Activated CD4-positive, alpha-beta T cell treated with anti-CD3 and anti-CD28 coated beads, Interleukin-2, Interleukin-4, amounts not matched to agents 100 ng/mL and 50 ng/mL, durations not matched to agents 16 hours and 8 hours (primary cell): Measurements from ENCODE around the gene RIN3.

Experiments
- DNase-seq: peaks from one replicate; pipeline ENCODE4 v3.0.0-alpha.2; 2020; ENCODE audit warnings: low spot score

RIN3 gene, protein sequence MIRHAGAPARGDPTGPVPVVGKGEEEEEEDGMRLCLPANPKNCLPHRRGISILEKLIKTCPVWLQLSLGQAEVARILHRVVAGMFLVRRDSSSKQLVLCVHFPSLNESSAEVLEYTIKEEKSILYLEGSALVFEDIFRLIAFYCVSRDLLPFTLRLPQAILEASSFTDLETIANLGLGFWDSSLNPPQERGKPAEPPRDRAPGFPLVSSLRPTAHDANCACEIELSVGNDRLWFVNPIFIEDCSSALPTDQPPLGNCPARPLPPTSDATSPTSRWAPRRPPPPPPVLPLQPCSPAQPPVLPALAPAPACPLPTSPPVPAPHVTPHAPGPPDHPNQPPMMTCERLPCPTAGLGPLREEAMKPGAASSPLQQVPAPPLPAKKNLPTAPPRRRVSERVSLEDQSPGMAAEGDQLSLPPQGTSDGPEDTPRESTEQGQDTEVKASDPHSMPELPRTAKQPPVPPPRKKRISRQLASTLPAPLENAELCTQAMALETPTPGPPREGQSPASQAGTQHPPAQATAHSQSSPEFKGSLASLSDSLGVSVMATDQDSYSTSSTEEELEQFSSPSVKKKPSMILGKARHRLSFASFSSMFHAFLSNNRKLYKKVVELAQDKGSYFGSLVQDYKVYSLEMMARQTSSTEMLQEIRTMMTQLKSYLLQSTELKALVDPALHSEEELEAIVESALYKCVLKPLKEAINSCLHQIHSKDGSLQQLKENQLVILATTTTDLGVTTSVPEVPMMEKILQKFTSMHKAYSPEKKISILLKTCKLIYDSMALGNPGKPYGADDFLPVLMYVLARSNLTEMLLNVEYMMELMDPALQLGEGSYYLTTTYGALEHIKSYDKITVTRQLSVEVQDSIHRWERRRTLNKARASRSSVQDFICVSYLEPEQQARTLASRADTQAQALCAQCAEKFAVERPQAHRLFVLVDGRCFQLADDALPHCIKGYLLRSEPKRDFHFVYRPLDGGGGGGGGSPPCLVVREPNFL

DNA sequence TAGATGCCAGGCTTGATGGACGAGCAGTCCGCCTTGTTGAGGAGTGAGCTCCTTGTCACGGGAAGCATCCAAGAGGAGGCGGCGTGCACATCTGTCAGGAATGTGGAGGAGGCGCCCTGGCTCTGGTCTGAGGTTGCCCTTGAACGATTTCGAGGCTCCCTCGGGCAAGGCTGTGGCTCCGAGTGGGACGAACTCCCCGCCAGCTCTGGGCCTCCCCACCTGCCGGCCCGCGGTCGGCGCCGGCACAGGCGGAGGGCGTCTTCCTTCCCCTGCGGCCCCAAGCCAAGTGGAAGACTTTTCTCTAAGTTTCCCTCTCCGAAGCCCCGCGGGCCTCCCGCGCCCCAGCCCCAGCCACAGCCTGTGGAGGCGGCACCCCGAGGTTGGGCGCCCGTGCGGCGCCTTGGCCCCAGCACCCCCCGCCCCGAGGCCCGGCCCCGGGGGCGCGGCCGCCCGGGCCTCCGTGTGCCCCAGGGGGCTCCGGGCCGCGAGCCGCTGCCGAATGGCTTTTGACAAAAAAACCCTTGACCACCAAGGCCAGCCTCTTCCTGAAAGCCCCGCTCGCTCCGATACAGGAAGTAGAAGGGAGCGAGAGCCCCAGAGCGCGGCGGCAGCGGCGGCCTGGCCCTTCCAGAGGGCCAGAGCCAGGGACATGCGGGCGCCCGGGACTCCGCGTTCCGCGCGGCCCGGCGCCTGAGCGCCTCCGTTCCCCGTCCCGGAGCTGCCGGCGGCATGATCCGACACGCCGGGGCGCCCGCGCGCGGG is at the start of gene RIN3:
TSS of gene RIN3 (plus strand) at position 578 of the 762 bp plus-strand sequence. CDS start at position 730, 152 bp downstream.
- DNase-seq = peak; percentile 28

DNA sequence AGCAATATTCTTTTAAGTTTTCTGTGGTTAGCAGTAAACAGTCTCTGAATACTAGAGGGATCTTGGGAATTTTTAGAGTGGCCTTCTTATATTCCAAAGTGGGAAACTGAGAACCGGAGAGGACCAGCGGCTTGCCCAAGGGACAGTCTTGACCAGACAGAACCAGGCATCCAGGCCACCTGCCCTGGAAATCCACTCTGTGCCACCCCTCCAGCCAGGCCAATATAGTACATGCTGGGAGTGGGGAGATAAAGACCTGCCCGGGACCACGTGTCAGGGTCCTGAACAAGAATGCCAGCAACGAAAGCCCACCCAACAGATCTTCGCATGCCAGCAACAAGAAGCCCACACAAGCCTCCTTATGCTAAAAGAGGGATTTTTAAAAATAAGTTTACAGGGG is 49.4 kb upstream of the RIN3 start:
- DNase-seq = no peak

DNA sequence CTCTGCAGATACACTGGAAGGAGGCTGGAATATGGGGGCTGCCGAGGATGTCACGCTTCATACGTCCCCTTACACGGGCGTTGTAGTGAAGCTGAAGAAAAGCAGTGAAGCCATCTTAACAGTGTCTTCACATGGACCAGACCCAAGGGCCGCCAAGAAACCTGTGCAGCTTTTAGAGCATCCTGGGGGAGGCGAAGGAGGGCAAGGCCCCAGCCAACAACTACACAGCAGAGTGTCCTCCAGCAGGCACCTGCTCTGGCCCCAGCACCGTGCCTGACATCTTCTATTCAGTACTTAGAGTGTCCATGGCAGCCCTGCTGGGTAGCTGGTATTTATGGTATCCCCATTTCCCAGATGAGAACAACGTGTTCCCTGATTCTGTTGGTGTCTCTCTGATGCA is 48.9 kb upstream of the RIN3 start:
- no peak for DNase-seq

DNA sequence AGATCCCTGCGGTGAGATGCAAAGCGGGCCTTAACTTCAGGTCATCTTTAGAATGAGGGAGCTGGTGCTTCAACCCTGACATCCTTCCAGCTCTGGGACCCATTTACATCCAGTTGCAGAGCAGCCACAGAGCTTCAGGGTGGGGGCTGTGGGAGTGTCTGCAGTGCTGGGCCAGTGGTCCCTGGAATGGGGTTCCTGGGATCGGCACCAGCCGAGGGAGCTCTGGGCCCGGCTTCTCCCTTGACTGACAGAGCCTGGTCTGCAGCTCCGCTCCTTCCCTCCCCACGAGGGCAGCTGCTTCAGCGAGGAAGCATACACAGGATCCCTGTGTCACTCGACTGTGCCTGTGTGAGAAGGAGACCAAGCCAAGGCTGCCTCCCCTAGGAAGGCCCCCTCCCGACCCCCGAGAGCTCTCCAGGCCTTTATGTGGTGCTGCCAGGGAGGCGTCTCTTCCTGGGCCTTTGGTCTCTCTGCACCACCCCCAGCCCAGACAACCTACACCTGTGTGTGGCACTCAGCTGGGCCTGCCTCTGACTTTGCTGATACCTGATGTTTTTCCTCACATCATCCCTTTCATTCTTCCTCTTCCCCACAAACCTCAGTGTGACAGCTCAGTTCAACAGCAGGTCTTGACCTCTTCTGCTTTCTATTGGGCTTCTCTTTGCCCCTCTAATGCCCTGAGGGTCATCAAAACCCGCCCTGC is 48.1 kb upstream of the RIN3 start:
- no peak for DNase-seq

DNA sequence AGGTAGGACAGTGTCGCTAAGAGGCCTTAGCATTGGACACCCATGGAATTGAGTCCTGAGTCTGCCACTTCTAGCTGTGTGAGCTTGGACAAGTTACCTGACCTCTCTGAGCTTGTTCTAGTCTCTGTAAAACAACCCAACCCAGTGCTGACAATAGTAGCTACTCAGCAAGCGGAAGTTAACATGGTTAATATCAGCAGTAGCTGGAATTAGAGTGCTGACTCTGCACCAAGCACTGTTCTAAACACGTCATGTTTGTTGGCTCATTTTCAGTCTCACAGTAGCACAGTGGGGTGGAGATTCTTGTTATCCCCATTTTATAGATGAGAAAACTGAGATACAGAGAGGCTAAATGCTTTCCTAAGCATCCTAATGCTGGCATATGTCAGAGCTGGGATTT is 47.5 kb upstream of the RIN3 start:
- no peak for DNase-seq

DNA sequence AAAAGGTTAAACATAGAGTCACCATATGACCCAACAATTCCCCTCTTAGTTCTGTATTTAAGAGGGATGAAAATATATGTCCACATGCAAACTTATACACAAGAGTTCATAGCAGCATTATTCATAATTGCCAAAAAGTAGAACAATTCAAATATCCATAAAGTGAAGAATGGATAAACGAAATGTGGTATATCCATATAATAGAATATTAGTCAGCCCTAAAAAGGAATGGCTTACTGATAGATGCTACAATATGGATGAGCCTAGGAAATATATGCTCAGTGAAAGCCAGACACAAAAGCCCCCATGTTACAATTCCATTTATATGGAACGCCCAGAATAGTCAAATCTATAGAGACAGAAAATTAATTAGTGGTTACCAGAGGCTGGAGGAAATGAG is 44.1 kb upstream of the RIN3 start:
- DNase-seq = no peak

DNA sequence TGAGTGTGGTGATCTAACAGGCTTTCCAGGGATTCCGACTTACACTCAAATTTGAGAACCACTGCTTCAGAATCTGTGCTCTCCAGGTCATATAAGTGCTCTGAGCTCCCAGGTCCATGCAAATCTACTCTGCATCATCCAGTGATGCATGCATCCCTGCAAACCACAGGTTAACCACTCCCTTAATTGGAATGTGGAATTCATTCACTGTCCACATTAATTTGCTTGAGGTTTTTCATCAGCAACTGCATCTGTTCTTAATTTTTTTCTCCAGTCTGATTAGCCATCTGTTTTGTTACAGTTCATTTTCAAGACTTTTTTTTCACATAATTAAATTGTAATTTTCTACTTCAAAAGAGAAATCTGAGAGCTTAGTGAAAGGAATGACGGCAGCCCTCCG is 43.4 kb upstream of the RIN3 start:
- no peak for DNase-seq

DNA sequence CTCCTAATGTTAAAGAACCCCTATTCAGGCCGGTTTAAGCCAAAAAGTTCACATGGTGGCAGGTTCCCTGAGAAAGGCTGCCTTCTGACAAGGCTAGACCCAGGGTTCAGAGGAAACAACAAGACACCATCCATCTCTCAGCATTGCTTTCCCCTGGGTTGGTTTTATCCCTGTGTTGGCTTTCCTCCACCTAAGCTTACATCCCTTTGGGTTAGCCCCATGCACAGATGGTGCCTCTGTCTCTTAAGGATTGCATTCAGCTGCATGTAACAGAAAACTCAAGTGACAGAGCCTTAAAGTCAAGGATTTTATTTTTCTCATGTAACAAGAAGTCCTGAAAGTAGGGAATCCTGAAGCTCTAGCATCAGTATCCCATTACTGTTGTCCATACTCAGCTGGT is 42.8 kb upstream of the RIN3 start:
- DNase-seq = no peak

DNA sequence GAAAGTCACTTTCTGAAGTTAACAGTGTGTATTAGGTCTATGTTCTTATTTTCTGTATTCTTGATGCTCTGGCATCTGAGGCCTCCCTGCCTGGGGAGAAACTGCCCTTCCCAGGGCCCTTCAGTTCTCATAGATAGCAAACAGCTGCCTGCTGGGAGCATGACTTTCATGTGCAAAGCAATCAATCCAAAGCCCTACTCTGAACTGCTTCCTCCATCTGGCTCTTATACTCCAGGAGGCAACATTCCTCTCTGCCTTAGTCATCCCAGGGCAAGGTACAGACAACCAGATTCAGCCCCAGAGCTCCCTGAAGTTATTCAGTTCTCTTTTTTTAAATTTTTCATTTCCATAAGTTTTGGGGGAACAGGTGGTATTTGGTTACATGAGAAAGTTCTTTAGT is 41.7 kb upstream of the RIN3 start:
- DNase-seq = no peak

DNA sequence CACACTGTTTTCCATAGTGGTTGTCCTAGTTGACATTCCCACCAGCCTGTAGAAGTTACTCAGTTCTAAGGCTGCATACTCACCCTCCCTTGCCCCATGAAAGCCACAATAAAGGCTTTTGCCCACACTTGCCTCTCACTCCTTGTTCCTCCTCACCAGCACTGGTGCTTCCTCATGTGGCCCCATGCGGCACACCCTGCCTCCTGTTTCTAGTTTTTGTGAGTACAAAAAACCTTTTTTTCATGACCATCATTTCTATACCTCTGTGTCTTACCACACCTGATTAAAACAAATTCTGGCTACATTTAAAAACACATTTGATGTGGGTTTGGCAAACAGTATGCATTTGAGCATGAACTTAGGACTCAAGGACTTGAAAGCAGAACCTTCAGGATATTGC is 40.7 kb upstream of the RIN3 start:
- DNase-seq = no peak

DNA sequence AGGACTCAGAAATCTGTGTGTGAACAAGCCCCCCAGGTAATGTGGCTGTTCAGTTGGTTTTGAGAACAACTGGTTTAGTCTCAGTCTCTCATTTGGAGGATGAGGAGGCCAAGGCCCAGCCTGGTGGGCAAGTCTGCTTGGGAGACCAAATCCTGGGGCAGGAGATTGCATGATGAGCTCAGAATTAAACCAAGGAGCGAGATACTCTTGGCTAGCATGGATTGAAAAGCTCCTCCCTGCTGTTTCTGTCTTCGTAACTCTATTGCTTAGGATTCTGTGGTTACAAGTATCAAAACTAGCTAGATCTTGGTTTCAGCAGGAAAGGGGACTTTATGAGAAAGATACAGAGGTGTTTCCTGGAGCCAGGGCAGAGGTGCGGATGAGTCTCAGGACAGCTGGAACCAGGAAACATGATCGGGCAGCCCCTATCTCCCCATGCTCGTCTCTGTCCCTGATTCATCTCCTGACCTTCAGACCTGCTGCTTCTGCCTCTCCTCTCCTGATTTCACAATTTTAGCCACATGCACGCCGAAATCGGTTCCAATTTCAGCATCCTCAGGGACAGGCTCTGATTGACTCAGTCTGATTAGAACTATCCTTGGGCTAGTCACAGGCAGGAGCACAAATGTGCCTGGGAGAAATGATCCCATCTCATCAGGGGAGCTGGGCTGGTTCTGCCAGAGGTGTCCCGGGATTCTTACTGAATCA is 40.2 kb upstream of the RIN3 start:
- no peak for DNase-seq

DNA sequence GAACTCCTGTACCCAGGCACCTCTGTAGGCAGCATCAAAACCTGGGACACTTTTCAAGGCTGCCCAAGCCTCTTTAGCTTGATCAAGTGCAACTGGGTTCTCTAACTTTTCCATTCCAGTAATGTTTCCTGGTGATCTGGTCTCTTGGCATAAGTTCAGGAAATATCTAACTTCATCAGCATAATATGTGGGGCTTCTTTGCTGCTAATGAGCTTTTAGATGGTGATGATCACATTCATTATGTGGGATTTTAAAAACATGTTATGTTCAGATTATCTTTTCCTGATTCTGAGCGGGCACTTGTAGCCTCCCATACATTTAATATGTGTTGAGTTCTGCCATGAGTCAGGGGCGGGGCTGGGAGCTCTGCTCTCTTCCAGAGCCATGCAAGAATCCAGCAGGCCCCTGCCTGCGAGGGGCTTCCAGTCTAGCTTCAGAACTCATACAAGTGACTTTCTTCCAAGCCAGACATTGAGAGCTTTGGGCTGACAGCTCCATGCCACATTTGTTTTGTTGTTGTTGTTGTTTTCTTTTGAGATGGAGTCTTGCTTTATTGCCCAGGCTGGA is 39.5 kb upstream of the RIN3 start:
- no peak for DNase-seq

DNA sequence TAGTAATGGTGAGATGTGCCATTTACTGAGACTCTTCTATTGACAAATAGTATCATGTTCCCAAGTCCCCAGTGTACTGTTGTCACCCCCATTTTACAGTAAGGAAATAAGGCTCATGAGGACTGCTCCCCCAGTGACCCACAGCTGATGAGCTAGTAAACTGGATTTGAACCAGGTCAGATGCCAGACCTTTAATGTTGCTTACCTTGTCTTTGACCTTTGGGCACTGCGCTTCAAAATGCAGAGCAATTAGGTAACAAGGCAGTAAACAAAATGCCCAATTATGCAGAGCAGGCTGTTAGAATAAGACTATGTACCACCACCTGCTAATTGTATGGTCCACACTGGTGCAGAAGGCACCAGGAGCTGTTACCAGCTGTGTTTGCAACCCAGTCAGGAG is 38.5 kb upstream of the RIN3 start:
- no peak for DNase-seq

DNA sequence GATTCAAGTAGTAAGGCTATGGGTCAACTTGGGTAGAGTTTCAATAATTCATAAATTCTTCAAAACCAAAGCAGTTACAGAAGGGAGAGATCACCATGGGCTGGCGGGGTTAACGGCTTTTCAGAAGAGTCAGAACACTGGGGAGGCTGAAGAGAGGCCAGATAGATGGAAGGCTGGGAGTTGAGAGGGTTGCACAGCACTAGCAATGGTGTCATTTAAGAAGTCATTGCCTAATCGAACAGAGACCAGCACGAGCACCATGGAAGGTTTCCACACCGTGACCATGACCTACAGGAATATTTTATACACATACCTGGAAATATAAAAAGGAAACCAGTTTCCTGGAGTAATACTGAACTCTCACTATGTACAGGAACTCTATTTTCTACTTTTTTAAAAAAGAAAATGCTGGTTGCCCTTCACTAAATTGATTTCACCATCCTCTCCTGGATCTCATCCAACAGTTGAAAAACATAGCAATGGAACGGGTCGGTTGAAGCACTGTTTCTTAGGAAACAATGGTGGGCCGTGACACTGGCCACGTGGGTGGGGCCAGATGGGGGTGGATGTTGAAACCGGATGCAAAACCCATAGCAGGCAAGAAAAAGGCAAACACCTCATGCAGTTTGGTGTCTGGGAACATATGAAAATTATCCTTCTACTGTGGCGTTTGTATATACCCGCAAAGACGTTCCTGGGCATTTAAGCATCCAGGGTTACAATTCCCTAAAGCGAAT is 38.0 kb upstream of the RIN3 start:
- no peak for DNase-seq

DNA sequence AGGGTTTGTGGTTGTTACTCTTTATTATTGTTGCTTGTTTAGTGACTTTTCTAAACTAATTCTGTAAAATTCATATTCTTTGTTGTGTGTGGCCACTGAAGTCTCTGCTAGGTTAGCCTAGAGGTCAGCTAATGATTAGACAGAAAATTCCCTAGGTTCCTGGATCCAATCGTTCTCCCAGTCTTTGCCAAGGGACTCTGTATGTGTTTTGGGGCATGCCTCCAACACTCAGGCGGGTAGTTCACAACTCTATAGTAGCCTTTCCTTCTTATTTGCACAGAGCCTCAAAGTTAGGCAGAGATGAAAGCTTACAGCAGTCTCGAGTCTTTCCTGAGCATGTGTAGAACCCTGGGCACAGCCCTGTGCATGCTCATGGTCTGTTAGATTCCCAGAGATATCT is 32.7 kb upstream of the RIN3 start:
- DNase-seq = no peak

DNA sequence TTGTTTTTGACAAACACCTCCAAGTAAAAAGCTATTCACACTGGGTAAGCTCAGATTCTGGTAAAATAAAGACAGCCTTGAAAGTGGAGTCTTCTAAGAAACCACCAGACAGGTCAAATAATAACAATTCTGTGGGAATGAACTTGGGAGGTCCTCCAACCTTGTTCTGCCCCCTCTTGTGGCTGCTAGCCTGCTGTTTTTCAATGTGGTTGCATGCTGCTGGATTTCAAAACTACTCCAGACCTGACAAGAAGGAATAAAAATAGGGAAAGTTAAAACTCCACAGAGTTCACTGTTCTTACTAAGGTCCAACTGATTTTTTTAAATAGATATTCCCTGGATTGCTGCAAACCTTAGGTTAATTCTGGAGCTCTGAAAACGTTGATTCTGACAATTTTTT is 32.2 kb upstream of the RIN3 start:
- no peak for DNase-seq

DNA sequence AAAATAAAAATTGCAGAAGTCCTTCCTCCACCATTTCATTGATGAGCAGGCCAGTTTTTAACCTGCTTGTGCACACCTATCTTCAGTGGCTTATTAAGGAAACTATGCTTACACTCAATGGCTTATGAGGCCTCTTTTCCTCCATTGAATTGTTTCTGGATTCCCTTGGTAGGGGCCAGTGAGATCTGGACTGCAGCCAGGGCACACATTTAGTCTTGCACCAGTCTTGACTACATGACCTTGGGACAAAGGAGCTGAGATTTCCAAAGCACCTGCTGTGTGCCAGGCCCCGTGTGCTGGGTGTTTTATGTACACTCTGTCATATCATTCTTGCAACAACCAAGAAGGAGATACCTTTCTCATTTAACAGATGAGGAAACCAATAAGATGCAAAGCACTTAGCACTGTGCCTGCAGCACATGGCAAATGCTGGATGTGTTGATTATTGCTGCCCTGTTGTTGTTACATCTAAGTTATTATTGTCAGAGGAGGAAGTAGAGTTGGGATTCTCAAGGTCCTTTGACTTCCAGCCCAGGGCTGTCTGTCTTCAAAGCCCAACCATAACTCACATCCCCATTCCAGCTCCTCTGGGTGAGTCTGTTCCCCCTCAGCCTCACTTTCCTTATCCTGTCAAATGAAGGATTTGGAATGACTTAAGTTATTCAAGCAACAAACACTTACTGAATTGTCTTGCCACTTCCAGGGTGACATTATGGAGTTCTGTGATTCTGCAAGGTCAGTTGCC is 31.6 kb upstream of the RIN3 start:
- DNase-seq = no peak

DNA sequence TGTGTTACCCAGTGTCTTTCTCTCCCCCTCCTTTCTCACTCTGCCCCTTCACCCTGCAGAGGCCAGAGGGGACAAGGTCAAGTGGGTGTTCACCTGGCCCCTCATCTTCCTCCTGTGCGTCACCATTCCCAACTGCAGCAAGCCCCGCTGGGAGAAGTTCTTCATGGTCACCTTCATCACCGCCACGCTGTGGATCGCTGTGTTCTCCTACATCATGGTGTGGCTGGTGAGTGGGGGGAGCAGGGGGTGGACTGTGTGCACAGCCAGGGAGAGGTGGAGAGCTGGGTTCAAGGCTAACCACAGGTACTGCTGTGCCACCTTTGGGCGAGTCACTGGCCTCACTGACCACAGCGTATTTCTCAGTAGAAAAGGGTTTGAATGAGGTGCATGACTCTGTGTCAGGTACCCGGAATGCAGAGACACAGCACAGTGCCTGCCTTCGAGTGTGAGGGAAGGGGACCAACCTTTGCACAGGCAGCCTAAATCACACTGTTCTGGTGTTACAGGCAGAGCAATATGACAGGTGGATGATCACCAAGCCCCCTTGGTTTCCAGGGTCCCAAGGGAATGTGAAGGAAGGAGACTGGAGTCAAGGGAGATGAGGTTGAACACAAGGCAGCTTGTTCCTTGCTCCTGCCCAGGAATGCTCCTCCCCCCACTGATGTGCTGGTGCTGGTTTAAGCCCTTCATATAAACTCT is 30.8 kb upstream of the RIN3 start:
- no peak for DNase-seq
